Hematopoietic multipotent progenitor cell treated with erythropoietin and hydrocortisone succinate and interleukin-3 and kit ligand, for 4 days (in vitro differentiated cells): ENCODE data around the gene CAPS.

ENCODE experiments used
- DNase-seq: peaks from one replicate; pipeline ENCODE4 v3.0.0-alpha.2; 2015

The CAPS gene

DNA sequence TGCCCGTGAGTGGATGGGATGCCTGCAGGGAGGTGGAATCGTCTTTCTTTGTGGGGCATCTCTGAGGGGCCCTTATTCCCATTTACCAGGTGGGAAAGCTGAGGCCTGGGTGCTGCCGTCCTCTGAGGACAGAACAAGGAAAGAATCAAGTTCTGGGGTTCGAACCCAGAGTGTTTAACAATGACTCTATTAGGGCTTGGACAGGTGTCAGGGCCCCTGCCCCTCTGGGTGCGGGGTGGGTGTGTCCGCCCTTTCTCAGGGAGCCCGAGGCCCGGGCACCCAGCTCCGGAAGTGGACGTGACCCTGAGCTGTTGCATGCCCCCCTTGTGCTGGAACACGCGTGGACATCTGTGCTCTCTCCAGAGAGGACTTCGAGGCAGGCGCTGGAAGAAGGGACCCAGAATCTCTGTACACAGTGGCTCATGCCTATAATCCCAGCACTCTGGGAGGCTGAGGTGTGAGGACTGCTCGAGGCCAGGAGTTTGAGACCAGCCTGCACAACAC, 21.2 kb upstream of the CAPS start:
- DNase-seq, result no peak

DNA sequence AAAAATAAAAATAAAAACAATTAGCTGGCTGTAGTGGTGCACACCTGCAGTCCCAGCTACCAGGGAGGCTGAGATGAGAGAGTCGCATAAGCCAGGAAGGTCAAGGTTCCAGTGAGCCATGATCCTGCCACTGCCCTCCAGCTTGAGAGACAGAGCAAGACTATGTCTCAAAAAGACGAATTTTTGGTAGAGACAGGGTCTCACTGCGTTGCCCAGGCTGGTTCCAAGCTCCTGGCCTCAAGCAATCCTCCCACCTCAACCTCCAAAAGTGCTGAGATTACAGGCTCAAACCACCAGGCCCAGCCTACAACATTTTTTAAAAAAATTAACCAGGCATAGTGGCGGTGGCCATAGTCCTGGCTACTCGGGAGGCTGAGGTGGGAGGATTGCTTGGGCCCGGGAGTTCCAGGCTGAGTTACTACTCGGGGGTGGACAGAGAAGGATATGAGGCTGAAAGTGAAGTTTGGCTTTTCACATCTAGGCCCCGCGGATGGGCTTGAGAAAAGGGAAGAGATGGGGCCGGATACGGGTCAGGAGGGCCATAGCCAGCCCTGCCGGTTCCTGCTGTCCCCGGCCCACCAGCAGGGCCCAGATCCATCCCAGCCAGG, 20.7 kb upstream of the CAPS start:
- no peak for DNase-seq

DNA sequence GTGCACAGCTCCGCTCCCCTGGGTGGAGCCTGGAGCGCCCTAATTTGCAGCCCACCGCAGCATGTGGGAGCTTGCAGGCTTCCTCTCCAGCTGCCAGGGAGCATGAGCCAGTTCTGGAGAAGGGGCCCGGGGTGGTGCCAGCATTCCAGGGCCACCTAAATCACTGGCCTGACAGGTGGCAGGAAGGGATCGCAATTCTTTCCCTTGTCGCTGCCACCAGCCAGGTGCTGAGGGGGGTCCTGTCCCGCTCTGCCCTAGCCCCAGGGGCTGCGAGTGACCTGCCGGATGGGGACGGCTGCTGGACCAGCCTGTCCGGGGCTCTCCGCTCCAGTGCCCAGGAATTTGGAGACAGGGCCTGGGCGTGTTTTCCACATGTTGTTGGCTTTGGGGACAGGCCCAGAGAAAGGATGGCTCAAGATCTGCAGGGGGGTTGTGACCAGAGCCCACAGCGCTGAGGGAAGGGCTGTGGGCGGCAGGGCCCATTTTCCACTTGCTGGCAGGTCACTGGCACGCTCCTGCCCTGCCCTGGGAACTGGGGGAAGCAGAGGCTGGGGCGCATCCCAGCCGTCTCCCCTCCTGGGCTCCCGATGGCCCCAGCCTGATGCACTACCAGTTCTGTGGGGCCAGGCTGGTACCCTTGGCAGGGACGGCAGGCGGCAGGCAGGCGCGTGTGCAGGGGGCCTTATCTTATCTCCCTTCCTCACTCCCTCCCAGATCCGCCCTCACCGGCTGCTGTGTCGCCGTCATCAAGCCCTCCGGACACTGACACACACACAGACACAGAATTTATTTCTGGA, 19.9 kb upstream of the CAPS start:
- DNase-seq, result peak; percentile 95

DNA sequence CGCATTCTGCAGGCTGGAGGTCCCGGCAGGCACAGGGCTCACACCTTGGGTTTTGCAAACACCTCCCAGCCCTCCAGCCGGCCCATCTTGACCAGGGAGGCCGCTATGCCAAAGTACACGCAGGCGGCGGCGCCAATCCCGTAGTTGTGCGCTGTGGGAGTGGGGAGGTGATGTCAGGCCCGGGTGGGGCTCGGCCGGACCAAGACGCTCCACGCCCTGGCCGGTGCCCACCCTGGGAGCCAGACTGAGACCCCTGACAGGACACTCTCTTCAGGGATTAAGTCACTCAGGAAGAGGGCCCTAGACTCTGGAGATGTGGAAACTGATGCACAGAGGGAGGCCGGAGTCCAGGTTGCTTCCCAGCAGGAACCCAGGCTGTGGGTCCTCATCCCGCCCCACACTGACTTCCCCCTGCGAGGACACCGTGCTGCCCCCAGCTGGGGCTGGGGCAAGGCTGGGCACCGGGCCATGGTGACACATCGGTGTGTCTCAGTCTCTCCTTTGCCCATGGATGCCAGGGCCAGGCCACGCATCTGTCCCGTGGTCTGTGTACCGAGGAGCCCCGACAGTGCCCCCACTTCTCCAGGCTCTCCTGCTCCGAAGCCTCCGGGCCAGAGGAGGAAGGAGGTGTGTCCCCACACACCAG, 19.2 kb upstream of the CAPS start:
- no peak for DNase-seq

DNA sequence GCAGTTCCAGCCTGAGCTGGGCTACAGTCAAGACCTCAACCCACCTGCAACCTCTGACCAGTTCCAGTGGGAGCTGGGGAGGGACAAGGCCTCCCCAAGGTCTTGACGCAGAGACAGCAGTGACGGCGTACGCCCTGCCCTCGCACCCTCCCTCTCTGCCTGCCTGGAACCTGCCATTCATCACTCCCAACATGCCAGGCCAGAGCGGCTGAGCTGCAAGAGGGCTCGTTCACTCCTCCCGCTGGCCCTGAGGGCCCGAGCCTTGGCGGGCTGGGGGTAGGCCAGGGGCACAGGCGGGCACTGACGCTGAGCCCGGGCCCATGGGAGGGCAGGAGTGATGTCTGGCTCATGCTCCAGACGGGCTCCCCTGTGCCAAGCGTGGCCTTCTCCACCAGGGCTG, 18.6 kb upstream of the CAPS start:
- no peak for DNase-seq

DNA sequence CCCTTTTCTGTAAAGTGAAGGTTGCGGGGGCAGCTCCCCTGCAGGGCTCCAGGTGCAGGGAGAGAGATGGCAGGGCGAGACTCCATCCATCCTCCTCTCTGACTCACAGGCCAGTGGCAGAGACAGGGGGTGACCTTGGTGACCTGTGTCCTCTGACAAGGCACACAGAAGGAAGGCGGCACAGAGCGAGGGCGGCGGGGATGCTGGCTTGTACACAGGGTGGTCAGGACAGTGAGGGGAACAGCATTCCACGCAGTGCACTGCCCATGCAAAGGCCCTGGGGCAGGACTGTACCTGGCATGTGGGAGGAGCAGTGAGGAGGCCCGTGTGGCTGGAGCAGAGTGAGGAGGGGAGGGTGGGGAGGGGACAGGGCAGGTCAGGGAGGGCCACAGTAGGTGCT, 18.2 kb upstream of the CAPS start:
- no peak for DNase-seq

DNA sequence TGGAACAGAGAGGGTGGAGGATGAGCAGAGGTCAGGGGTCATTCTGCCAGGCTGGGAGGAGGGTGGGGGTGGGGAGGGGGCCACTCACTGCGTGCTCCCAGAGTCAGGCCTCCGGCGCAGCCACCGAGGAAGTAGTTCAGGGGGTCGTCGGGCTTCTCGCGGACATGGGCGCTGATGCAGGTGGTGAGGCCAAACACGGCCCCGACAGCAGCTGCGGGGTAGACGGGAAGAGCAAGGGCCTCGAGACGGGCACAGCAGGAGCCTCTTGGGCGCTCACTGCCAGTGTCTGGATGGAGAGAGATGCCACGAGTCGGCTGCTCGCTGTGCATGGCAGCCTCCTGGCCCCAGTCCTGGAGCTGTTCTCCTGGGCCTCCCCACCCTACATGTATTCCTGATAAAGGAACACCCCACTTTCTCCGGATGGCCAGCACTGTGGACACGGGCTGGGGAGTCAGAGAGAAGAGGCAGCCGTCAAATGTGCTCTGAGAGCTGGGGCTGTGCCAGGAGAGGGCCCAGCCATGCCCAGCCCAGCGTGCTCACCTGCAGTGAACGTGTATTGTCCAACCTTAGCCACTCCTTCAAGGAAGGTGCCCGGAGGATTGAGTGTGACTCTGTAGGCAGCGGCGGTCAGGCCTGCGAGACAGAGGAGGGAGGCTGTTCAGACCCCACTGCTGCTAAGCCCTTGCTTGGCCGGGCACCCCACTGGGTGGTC, 17.5 kb upstream of the CAPS start:
- no peak for DNase-seq

DNA sequence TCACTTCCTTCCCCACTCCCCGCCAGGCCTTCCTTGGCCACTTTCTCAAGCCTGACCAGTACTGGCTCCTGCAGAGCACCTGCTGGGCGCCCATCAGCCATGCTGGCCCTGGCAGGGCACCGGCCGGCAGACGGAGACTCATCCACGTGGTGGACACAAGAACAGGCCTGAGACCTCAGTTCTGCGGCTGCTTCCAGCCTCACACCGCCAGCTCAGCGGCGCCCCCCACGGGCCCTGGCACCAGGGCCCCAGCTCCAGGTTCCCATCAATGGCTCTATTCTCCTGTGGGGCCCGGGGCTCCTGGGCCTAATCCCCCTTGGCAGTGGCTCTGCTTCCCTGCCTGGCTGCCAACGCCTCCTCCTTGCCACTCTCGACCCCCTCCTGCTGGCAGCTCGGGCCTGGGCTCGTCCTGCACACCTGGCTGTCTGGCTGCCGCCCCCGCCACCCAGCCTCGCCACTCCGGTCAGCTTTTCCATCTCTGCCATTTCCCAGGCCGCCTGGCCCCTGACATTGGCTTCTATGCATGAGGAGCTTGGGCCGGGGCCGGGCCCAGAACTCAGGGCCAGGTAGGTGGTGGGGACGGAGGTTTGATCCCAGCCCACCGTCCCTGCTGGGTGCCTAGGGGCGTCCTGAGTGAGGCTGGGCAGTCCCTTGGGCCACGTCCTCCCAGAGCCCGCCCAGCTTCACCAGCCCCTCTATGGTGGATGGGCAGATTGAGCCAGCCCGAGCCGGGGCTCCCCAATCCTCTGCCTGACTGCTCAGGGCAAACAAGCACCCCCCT, 16.7 kb upstream of the CAPS start:
- no peak for DNase-seq

DNA sequence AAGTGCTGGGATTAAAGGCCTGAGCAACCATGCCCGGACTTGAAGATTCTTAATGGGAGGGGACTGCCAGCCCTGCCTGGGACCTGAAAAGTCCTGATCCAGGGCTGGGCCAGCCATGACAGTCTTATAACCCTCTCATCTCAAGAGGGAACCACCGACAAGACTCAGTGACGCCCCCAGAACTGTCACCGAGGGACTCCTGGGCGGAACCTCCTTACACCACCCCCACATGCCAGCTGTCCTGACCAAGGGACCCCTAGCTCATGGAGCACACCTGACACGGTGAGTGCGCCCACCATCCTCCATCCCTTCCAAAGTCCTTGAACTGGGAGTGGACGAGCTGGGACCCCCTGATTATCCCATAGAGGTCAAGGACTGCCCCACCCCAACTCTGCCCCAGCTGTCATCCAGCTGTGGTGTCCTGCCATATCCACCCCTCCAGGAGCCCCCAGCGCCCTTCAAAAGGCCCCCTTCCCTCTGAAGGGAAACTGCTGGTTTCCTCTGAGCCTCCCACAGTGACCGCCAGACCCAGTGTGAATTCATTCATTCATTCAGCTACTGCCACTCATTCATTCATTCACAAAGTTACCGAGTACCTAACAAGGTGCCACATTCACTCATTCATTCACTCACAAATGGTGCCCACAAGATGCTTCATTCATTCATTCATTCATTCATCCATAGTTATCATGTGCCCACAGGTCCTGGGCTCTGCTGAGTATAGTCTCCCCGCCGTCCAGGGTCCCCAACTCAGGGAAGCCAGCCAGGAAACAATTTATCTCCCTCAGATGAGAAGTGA, 14.1 kb upstream of the CAPS start:
- no peak for DNase-seq

DNA sequence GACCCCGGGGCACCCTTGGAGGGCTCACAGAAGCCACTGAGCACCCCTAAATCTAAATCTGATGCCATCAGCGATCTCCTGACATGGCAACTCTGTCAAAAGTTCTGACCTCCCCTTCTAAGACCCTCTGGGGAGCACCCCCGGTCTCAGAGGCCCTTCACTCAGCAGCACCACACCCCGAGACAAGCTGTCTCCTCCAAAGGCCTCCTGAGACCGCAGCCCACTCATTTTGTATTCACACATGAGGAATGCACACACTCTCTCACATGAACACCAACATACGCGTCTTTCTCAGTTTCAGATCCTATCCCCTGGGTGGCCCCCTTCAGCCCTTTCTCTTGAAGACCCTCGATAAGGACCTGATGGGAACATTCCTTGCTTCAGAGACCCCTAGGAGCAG, 13.1 kb upstream of the CAPS start:
- no peak for DNase-seq

DNA sequence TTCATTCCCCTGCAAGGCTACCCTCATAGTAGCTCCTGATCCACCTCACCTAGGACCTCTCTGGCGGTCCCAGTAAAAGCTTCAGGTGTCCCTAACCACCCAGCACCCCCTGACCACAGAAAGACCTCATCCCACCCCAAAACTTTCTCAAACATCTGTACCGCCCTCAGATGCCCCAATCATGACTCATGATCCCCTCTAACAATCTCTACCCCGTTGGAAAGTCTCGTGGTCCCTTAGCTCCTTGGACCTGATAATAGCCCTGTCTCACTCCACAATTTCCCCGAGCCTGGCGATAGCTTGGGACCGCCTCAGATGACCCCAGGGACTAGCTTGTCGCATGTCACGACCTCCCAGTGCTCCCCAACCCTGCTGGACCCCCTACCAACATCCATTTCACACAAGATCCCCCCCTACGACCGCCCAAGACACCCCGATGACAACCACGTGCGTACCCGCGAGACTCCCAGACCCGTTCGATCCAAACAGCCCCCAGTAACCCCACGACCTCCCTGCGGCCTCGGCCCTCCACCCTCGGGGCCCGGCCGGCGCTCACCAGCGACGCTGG, 10.9 kb upstream of the CAPS start:
- peak; percentile 60 for DNase-seq

DNA sequence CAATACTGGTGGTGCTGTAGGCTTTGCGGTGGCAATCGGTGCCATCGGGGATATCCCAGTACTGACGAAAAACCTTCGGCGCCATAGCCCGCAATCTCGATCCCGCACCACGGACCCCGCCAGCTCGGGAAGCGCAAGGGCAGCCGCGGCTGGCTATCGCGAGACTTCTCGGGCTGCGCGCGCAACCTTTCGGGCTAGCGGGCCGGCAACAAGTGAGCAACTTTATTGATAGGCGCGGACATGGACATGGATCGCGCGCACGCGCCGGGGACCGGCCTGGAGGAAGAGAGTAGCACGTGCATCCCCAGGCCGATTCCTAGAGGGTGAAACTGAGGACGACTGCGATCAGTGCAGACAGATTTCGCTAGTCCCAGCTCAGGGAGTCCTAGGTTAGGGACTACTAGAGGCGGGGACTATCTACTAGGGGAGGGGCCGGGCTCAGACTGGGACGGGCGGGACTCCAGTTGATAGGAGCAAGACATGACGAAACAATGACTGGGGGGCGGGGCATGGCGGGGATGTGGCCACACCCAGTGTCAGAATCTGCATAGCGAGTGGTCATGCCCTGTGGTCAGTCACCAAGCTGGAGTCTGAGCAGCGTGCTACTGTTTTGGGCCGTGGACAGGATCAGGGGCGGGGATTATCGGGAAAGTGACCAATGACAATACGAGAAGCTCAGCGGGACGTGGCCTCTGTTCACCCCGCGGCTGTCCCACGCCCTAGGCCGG, 10.3 kb upstream of the CAPS start, which contains the start of gene NDUFA11:
Gene NDUFA11, minus strand, starts transcription at position 167 of the 728 bp plus-strand sequence. Its CDS starts 82 bp downstream, at position 85.
- DNase-seq, result peak; percentile 97

DNA sequence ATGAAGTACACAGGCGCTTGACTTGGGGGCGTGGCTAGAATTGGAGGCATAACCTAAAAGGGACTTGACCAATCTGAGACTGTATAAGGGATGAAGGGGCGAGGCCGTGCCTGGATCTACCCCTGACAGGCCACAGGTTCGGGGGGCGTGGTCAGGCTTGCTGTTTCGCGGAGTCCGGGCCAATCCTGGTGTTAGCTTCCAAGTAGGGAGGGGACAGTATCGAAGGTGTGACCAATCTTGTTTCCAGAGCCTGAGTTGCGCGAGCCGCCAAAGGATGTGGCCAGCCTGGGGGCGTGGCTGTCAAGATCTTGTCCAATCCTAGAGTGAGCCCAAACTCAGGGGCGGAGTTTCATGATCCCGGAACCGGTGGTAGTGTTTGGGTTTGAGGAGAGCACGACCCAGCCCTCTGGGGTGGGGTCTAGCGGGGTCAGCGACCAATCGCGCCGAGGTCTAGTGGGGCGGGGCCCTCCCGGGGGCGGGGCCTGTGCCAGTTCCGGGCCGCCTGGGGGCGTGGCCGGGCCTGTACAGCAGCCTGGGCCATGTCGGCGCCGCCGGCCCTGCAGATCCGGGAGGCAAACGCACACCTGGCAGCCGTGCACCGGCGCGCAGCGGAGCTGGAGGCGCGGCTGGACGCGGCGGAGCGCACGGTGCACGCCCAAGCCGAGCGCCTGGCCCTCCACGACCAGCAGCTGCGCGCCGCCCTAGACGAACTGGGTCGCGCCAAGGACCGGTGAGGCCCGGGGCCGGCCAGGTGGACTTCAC, 9.5 kb upstream of the CAPS start, which contains the start of gene VMAC:
Gene VMAC, plus strand, starts transcription at position 521 of the 762 bp plus-strand sequence. Its CDS starts 19 bp downstream, at position 540.
- DNase-seq, result peak; percentile 100

DNA sequence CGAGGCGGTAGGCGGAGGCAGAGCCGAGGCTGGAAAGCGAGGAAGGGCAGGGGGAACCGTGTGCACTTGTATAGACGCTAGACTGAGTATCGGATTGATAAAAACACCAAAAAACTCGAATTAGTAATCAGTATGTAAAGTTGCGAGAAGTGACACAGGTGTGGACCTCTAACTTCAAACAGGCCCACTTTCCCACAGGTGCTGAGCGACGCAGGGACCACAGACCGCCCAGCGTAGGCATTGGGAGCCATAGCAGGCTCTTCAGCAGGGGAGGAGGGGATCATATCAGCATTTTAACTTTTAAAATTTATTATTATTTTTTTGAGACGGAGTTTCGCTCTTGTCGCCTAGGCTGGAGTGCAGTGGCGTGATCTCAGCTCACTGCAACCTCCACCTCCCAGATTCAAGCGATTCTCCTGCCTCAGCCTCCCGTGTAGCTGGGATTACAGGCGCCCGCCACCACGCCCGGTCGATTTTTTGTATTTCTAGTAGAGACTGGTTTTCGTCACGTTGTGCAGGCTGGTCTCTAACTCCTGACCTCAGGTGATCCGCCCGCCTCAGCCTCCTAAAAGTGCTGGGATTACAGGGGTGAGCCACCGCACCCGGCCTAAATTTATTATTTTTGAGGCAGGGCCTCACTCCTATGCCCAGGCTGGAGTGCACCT, 8.8 kb upstream of the CAPS start:
- DNase-seq, result no peak

DNA sequence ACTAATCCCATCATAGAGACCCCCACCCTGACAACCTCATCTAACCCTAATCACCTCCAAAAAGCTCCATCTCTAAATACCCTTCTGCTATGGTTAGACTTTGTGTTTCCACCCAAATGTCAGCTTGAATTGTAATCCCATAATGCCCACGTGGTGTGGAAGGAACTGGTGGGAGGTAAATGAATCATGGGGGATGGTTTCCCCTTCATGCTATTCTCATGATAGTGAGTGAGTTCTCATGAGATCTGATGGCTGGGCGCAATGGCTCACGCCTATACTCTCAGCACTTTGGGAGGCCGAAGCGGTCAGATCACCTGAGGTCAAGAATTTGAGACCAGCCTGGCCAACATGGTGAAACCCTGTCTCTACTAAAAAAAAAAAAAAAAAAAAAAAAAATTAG, 6.8 kb upstream of the CAPS start:
- DNase-seq, result no peak

DNA sequence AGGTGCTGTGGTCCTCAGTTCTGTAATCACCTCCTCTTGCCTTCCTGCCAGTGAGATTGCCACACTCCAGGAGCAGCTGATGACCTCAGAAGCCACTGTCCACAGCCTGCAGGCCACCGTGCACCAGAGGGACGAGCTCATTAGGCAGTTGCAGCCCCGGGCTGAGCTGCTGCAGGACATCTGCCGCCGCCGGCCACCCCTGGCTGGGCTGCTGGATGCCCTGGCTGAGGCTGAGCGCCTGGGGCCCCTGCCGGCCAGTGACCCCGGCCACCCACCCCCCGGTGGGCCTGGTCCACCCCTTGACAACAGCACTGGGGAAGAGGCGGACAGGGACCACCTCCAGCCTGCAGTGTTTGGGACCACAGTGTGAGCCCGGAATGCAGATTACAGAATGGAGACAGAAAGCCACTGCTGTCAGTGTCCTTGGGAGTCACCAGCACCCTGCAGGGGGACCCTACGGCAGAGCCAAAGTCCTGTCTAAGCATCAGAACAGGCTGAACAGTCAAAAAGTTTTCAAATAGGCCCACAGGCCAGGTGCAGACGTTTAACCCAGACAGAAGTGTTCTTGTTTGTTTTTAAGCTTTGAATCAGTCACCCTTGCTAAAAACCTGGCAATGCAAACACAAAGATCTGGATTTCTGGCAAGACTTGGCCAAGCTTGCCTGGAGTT, 5.1 kb upstream of the CAPS start:
- no peak for DNase-seq

DNA sequence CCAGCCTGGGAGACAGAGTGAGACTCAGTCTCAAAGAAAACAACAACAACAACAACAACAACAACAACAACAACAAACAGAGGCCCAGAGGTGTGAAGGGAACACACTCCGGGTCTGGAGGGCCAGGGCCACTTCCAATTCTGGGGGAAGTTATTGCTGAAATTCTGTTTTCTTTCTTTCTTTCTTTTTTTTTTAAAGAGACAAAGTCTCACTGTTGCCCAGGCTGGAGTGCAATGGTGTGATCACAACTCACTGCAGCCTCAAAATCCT, 3.5 kb upstream of the CAPS start:
- no peak for DNase-seq

DNA sequence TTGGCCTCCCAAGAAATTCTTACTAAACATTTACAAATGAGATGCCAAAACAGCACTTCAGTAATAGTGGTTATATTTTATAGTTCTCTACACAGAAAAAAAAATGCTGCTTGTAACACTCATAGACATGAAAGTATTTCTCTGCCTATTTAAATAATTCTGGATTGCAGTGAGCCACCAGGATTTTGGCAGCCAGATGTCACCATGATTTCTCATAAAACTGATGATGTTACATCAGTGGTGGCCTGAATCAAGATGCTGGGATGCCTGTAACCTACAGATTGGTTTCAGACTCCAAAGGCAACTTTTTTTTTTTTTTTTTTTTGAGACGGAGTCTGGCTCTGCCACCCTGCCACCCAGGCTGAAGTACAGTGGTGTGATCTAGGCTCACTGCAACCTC, 2.7 kb upstream of the CAPS start:
- DNase-seq, result no peak

DNA sequence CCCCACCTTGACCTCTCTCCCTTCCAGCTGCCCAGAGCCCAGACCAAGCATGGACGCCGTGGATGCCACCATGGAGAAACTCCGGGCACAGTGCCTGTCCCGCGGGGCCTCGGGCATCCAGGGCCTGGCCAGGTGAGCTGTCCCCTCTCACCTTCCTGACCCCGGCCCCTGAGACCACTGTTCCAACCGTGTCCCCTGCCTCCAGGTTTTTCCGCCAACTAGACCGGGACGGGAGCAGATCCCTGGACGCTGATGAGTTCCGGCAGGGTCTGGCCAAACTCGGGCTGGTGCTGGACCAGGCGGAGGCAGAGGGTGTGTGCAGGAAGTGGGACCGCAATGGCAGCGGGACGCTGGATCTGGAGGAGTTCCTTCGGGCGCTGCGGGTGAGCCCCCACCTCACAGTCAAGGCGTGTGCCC, 312 bp downstream of the CAPS start:
- DNase-seq, result no peak
